Stimulated activated CD8-positive, alpha-beta memory T cell treated with anti-CD3 and anti-CD28 coated beads, Interleukin-4, amount 100 ng/mL, for 1 hour (primary cell): ENCODE measurements around the gene PAPPA.

Source experiments
- DNase-seq, 2 donors: peaks; one replicate each; pipeline ENCODE4 v3.0.0-alpha.2; 2020; ENCODE audit warnings: low read depth in 2 of 2, low spot score in 1 of 2

The PAPPA gene

GRCh38 chr9:116271340-116271739 lies 117.7 kb downstream of the PAPPA start:
- DNase-seq, result no peak

- no peak for DNase-seq
Measured at GRCh38 chr9:116271991-116272390, 118.4 kb downstream of the PAPPA start.

- no peak for DNase-seq
Measured at GRCh38 chr9:116274293-116274692, 120.7 kb downstream of the PAPPA start.

- no peak for DNase-seq
Measured at GRCh38 chr9:116275418-116276195, 122.0 kb downstream of the PAPPA start.

DNA sequence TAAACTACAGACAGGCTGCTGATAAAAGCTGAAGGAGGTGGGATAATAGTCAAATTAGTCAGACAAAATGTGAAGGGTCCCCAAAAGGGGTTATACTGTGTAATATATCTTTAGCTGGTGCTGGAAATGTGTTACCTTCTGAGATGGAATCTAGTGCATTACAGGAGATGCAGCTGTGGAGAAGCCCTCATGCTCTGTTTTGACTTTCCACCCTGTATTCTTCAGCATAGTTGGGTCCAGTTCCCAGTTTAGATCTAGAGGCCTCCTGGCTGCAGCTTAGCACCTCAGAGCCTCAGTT lies 122.6 kb downstream of the PAPPA start:
- DNase-seq, result no peak

GRCh38 chr9:116276651-116277121 lies 123.1 kb downstream of the PAPPA start:
- DNase-seq, result no peak

DNA sequence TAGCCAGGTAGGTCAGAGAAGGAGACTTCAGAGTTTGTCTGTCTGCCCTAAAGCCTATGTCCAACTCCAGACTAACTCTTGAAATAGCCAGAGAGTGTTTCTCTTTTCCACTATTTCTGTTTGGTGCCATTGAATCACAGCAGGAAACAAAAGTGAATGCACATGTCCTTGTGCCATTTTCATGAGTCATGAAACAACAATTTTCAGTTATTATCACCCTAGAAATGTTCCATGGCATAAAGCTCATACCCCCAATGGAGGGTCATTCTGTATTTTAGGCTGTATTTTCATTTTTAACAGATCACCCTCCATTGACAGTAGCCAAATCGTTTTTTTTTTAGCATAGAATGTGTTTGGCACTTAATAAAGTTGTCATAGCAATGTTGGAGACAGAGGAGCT lies 124.7 kb downstream of the PAPPA start:
- DNase-seq, result no peak

GRCh38 chr9:116279230-116279629 lies 125.6 kb downstream of the PAPPA start:
- DNase-seq, result no peak

DNA sequence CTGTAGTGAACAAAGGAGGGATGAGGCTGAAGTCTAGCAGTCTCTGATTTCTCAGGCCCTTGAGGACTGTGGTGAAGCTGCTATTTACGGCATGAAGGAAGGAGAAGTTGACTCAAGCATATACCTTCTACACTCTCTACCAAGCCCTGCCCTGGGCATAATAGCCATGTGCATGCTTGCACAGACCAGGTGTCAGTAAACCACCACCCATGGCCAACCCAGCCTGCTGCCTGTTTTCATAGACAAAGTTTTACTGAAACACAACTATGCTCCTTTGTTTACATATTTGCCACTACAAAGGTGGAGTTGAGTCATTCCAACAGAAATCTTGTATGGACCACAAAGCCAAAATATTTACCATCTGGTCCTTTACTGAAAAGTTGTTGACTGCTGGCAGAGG lies 126.9 kb downstream of the PAPPA start:
- no peak for DNase-seq

GRCh38 chr9:116282597-116282996 lies 129.0 kb downstream of the PAPPA start:
- no peak for DNase-seq

GRCh38 chr9:116284518-116284917 lies 130.9 kb downstream of the PAPPA start:
- no peak for DNase-seq

DNA sequence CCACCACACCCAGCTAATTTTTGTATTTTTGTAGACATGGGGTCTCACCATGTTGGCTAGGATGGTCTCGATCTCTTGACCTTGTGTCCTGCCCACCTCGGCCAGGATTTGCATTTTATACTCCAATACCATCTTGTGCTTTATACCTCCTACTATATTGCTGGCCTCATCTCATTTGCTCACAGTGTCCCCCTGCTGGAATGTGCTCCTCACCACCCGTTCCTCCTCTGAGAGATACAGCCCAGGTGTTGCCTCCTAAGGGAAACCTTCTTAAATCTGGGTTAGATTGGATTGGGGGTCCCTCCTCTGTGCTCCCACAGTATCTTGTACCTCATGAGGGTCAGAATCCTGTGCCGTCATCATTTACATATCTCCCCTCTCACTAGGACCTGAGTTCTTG lies 131.7 kb downstream of the PAPPA start:
- no peak for DNase-seq

DNA sequence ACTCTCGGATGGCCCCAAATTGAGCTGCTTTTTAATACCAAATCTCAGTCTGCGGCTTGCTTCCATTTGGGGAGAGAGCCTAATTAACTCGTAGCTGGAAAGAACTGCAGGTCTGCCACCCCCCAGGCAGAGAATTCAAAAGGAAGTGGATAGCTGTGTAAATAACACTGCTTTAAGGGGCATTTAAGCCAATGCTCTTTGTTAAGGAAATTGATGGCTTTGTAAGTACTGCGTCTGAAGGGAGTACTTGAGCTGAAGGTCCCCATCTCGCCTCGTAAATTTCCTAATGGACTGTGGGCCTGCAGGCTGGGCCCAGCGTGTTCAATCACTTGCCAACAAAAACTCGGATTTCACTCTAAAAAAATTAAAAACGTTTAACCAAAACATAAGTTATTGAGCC lies 132.7 kb downstream of the PAPPA start:
- DNase-seq, result no peak

- no peak for DNase-seq
Measured at GRCh38 chr9:116287721-116288120, 134.1 kb downstream of the PAPPA start.

GRCh38 chr9:116288658-116289057 lies 135.1 kb downstream of the PAPPA start:
- DNase-seq, result no peak

GRCh38 chr9:116297346-116297745 lies 143.8 kb downstream of the PAPPA start:
- no peak for DNase-seq

DNA sequence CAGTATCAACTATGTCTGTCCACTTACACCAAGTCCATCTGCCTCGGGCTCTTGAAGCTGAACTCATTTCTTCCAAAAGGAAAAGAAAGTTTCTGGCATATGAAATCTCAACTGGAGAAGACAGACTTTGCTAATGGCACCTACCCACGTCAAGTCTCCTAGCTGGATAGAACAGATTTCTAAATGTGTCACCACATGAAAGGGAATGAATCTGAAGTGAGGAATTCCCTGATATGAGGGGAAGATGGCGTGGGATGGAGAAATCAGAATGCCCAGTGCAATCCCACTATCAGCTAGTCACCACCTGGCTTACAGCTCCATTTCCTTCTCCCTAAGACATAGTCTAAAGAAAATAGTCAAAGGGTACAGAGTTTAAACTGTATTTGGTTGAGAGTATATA lies 144.7 kb downstream of the PAPPA start:
- DNase-seq, result no peak

- no peak for DNase-seq
Measured at GRCh38 chr9:116298878-116299391, 145.3 kb downstream of the PAPPA start.

DNA sequence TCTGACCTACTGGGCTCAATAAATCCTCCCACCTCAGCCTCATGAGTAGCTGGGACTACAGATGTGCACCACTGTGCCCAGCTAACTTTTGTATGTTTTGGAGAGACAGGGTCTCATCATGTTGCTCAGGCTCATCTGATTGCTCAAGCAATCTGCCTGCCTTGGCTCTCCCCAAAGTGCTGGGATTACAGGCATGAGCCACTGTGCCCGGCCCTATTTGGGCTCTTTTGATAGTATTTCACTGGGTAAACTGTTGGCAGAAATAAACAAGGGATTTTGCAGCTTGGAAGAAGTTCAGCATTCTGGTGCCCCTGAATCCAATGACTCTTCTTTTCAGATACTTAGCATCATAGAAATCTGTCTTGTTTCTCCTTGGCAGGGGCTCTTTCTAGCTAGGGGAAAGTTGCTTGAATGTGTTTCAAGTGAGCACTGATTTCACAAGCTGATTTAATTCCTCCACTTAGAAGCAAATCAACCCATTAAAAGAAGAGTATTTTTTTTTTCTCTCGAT lies 146.8 kb downstream of the PAPPA start:
- DNase-seq, result no peak

DNA sequence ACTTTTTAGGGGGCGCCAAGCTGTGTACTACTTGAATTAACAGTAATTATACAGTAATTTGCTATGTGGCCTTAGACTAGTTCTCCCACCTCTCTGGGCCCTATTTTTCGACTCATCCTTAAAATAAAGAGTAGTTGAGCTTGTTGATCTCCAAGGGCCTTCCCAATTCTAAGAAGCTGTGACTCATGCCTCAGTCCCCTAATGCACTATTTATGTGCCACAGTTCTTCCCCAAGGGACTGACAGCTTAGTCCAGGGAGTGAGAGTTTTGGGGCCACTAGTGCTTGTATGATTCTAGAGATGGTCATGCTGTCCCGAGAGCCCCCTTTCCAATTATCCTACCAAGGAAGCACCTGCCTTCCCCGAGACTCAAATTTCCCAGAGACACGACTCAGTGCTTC lies 149.7 kb downstream of the PAPPA start:
- no peak for DNase-seq

DNA sequence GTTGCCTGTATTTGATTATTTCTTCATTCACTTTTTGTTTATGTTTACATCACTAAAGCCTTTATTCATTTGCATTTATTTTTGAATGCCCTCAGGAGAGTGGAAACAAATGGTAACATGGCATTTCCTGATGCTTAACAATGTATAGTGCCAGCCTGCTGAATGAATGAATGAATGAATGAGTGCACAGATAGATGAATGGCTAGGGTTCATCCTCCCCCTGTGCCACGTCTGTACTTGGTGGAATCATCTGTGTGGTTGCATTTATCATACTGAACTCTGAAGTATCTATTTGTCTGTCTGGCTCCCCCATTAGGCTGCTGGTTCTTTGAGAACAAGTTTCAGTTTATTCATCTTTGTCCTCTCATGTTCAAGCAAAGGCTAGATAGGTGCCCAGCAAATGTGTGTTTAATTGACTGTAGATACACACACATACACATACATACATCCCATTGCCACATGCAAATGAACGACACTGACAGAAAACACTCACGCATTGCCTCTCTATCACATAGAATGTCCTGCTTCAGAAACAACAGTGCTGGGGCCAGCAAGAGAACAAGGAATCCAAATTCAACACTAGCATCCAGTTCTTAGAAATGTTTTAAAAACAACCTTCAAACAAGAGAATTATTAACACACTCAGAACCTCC lies 150.4 kb downstream of the PAPPA start:
- DNase-seq, result no peak

DNA sequence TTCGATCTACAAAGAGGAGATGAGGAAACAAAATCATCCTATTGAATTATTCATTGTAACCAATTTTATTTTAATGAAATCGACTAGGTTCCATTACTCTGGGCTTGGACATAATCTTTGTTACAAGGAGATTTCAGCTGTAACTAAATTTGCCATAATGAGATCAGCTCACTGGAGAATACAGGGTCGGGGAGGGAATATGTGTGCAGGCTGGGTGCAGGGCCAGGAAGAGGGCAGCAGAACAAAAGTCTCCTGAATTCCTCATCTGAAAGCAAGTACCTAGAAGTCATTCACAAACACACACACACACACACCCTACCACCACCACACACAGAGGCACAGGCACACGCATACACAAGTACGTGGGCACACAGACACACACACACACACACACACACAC lies 151.2 kb downstream of the PAPPA start:
- no peak for DNase-seq

DNA sequence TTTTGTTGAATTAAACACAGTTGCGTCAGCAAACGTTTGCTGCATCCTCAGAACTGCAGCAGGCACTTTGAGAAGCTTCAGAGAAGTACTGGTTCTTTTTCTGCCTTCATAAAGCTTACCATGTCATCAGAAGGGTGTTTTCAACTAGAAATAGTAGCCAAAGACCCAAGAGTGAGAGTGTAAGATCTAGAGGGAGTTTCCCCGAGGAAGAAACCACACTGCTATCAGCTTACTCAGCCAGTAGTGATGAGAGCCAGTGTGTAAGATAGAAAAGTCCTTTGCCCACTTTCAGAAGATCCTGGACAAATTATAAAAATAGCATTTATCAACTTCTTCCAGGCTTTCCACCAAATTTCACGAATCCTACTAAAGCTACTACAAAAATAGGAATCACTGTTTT lies 154.5 kb downstream of the PAPPA start:
- no peak for DNase-seq
